Measurements from ENCODE around the gene EPS8. TPM values are rescaled to one million over a fixed set of nuclear protein-coding genes. Genes with fewer than 3 reads are reported as not detected.
A peak's percentile ranks its signal among the peaks of the same experiment; 100 is the strongest.

EPS8 gene
- total RNA-seq, 4 donors from 2014 or later, result 93.7 to 173 (median 109) TPM

GRCh38 chr12:15708396-15709076 lies 80.7 kb downstream of the EPS8 start:
- H3K4me3 ChIP-seq, result no peak overlapping the region
- DNase-seq, result no peak
- no peaks in the 10 kb centered on the region for H3K36me3 ChIP-seq
- H3K9me3 ChIP-seq, result no peaks in the 10 kb centered on the region
- no peak overlapping the region for H3K27ac ChIP-seq
- no peaks in the 10 kb centered on the region for H3K27me3 ChIP-seq
- peaks cover 0 to 3% of the 10 kb centered on the region in 2 donors for H3K4me1 ChIP-seq
- intact Hi-C loops (cut with DNase I; ENCODE audit: low total_unique reads), result no loop called here
- no peak for TF ChIP-seq CTCF (IDR thresholded peaks at IDR 0.05)
- no peak for TF ChIP-seq POLR2A (IDR thresholded peaks at IDR 0.05)

- Histone ChIP-seq H3K36me3 (no peaks in the 10 kb centered on the region), H3K27ac (no peak overlapping the region), H3K27me3 (no peaks in the 10 kb centered on the region), H3K4me1 (peaks cover 1 to 3% of the 10 kb centered on the region in 2 donors), H3K9me3 (no peaks in the 10 kb centered on the region), H3K4me3 (no peak overlapping the region)
- intact Hi-C loops (cut with DNase I; ENCODE audit: low total_unique reads), result no loop called here
- DNase-seq, result no peak
- TF ChIP-seq CTCF (IDR thresholded peaks at IDR 0.05), result no peak
- TF ChIP-seq POLR2A (IDR thresholded peaks at IDR 0.05), result no peak
Observed at GRCh38 chr12:15707516-15708199, 81.5 kb downstream of the EPS8 start.

- H3K4me1 ChIP-seq, result peaks cover 8 to 11% of the 10 kb centered on the region in 2 donors
- intact Hi-C loops (cut with DNase I; ENCODE audit: low total_unique reads), result no loop called here
- peak overlapping the region; percentile 35 to 39 for H3K27ac ChIP-seq
- H3K4me3 ChIP-seq, result no peak overlapping the region
- no peaks in the 10 kb centered on the region for H3K36me3 ChIP-seq
- no peaks in the 10 kb centered on the region for H3K9me3 ChIP-seq
- no peak for DNase-seq
- no peaks in the 10 kb centered on the region for H3K27me3 ChIP-seq
- TF ChIP-seq CTCF (IDR thresholded peaks at IDR 0.05), result no peak
- TF ChIP-seq POLR2A (IDR thresholded peaks at IDR 0.05), result no peak
Observed at GRCh38 chr12:15706010-15706676, 83.0 kb downstream of the EPS8 start.

GRCh38 chr12:15705606-15706005 lies 83.6 kb downstream of the EPS8 start:
- no peaks in the 10 kb centered on the region for H3K27me3 ChIP-seq
- intact Hi-C loops (cut with DNase I; ENCODE audit: low total_unique reads), result no loop called here
- peaks cover 8 to 11% of the 10 kb centered on the region in 2 donors for H3K4me1 ChIP-seq
- H3K4me3 ChIP-seq, result no peak overlapping the region
- peak overlapping the region; percentile 35 to 39 for H3K27ac ChIP-seq
- TF ChIP-seq POLR2A (IDR thresholded peaks at IDR 0.05), result no peak
- no peak for TF ChIP-seq CTCF (IDR thresholded peaks at IDR 0.05)
- no peaks in the 10 kb centered on the region for H3K36me3 ChIP-seq
- no peak for DNase-seq
- no peaks in the 10 kb centered on the region for H3K9me3 ChIP-seq

- Histone ChIP-seq H3K27me3 (no peaks in the 10 kb centered on the region), H3K27ac (peak overlapping the region; percentile 82 to 95), H3K9me3 (no peaks in the 10 kb centered on the region), H3K36me3 (no peaks in the 10 kb centered on the region), H3K4me3 (no peak overlapping the region), H3K4me1 (peaks cover 14 to 17% of the 10 kb centered on the region in 2 donors)
- intact Hi-C loops (cut with DNase I; ENCODE audit: low total_unique reads), result no loop called here
- DNase-seq, result no peak
- TF ChIP-seq POLR2A (IDR thresholded peaks at IDR 0.05), result no peak
- no peak for TF ChIP-seq CTCF (IDR thresholded peaks at IDR 0.05)
Observed at GRCh38 chr12:15702276-15702675, 86.9 kb downstream of the EPS8 start.
